Measurements from ENCODE around the gene PLAAT5.

The PLAAT5 gene

DNA sequence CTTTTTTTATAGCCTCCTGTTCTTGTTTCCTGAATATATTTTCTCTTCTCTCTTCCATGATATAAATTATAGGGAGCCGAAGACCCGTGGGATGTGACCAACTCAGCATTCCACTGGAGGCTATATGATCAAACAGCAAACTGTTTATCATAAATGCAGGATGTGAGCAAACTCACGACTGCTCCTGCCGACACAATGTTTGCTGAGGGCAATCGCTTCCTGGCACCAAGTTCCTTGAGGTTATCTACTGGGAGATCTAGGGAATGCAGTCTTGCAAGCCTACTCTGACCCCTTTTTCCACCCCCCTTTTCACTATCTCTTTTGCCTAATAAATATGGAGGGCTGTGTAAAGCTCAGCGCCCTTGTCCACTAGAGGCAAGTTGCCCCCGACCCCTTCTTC, 32.2 kb upstream of the PLAAT5 start:
- Mint-ChIP-seq H3K27me3 (no peaks in the 10 kb centered on the region), H3K4me3 (no peak overlapping the region), H3K9me3 (peaks cover 4% of the 10 kb centered on the region), H3K4me1 (peaks cover 13% of the 10 kb centered on the region), H3K27ac (no peak overlapping the region), H3K36me3 (no peaks in the 10 kb centered on the region)

DNA sequence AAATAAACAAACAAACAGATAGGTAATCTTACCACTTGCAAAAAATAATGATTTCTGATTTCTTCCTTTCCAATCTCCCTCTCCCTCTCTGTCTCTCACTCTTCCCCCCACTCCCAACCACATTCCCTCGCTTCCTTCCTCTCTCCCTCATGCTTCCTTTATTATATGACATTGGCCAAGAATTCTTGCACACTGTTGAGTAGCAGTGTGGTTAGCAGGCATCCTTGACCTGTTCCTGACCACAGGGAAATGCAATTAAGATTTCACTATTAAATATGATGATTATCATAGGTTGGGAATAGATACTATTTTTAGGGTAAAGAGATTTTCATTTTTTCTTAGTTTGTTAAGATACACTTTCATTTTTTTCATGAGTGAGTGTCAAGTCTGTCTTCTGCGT, 30.9 kb upstream of the PLAAT5 start:
- Mint-ChIP-seq H3K27ac (no peak overlapping the region), H3K36me3 (no peaks in the 10 kb centered on the region), H3K27me3 (no peaks in the 10 kb centered on the region), H3K4me3 (no peak overlapping the region), H3K4me1 (peaks cover 8% of the 10 kb centered on the region), H3K9me3 (peaks cover 4% of the 10 kb centered on the region)

DNA sequence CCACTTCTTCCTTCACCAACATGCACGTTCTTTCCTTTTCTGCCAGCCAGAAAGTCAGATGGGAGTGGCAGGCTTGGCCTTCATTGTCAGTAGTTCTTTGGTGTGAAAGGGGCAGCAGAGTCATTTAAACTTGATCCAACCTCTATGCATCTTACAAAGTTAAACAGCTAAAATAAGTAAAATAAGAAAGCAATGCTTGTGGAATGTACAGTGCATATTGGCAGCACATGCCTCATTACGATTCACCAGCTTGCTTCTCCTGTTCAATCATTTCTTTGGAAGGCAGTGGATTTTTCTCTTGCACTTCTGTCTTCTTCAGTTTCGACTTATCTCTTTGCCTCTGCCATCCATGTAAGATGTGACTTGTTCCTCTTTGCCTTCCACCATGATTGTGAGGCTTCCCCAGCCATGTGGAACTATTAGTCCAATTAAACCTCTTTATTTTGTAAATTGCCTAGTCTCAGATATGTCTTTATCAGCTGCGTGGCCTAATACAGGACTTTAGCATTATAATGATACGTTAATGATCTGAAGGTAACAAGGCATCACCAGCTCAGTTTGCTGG, 29.7 kb upstream of the PLAAT5 start:
- peaks cover 8% of the 10 kb centered on the region for H3K4me1 Mint-ChIP-seq
- no peaks in the 10 kb centered on the region for H3K27me3 Mint-ChIP-seq
- peaks cover 4% of the 10 kb centered on the region for H3K9me3 Mint-ChIP-seq
- H3K36me3 Mint-ChIP-seq: no peaks in the 10 kb centered on the region
- H3K27ac Mint-ChIP-seq: no peak overlapping the region
- no peak overlapping the region for H3K4me3 Mint-ChIP-seq

DNA sequence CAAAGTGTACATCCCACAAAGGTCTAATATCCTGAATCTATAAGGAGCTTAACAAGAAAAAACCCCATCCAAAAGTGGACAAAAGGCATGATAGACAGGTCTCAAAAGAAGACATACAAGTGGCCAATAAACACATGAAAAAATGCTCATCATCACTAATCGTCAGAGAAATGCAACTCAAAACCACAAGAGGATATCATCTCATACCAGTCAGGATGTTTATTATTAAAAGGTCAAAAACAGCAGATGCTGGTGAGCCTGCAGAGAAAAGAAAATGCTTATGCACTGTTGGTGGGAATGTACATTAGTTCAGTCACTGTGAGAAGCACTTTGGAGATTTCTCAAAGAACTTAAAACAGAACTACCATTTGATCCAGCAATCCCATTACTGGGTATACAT, 27.6 kb upstream of the PLAAT5 start:
- peaks cover 8% of the 10 kb centered on the region for H3K4me1 Mint-ChIP-seq
- H3K36me3 Mint-ChIP-seq: no peaks in the 10 kb centered on the region
- H3K4me3 Mint-ChIP-seq: no peak overlapping the region
- no peak overlapping the region for H3K27ac Mint-ChIP-seq
- no peaks in the 10 kb centered on the region for H3K9me3 Mint-ChIP-seq
- no peaks in the 10 kb centered on the region for H3K27me3 Mint-ChIP-seq

DNA sequence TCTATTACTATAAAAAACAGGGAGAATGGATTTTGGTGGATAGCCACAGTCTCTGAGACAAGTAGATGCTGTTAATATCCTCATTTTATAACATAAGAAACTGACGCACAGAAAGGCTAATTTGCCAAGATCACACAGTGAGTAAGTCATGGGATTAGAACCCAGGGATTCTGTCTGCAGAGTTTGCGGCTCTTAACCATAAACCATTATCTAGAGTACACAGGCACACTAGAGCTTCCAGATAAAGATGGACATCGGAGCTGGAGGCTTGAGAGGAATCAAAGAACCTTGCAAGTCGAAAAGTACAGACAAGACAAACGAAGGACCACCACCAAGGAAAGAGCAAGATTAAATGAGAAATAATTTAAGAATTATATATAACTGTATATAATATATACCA, 26.2 kb upstream of the PLAAT5 start:
- H3K4me1 Mint-ChIP-seq: peaks cover 8% of the 10 kb centered on the region
- H3K36me3 Mint-ChIP-seq: no peaks in the 10 kb centered on the region
- no peak overlapping the region for H3K27ac Mint-ChIP-seq
- H3K9me3 Mint-ChIP-seq: no peaks in the 10 kb centered on the region
- no peak overlapping the region for H3K4me3 Mint-ChIP-seq
- no peaks in the 10 kb centered on the region for H3K27me3 Mint-ChIP-seq

DNA sequence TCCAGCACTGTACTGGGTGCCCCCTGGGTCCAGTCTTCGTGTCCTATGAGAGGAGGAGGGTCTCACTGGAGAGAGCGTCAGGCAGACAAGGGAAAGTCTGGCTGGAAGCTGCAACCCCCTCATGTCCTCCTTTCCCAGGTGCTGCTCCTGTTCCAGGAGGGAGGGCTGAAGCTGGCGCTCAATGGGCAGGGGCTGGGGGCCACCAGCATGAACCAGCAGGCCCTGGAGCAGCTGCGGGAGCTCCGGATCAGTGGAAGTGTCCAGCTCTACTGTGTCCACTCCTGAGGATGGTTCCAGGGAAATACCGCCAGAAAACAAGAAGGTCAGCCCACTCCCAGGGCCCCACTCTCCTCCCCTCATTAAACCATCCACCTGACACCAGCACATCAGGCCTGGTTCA, 25.1 kb upstream of the PLAAT5 start:
- no peak overlapping the region for H3K27ac Mint-ChIP-seq
- H3K36me3 Mint-ChIP-seq: no peaks in the 10 kb centered on the region
- H3K27me3 Mint-ChIP-seq: no peaks in the 10 kb centered on the region
- H3K4me3 Mint-ChIP-seq: no peak overlapping the region
- H3K9me3 Mint-ChIP-seq: no peaks in the 10 kb centered on the region
- peaks cover 8% of the 10 kb centered on the region for H3K4me1 Mint-ChIP-seq

DNA sequence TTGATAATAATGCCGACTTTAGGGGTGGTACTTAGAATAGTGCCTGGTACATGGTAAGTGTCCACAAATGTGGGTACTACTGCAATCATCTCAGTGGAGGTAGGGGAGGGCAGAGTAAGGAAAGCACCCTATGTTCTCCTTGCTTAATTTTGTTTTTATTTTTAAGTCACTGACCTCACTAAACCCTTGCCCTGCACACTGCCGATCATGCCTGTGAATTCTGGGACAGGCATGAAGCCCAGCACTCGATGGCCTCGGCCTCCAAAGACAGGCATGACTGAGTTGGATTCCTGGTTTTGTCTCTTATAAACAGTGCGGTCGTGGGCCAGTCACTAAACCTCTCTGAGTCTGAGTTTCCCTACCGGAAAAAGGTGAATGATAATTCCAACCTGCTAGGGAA, 21.8 kb upstream of the PLAAT5 start:
- H3K9me3 Mint-ChIP-seq: no peaks in the 10 kb centered on the region
- H3K36me3 Mint-ChIP-seq: no peaks in the 10 kb centered on the region
- no peak overlapping the region for H3K4me3 Mint-ChIP-seq
- H3K27ac Mint-ChIP-seq: no peak overlapping the region
- no peaks in the 10 kb centered on the region for H3K4me1 Mint-ChIP-seq
- no peaks in the 10 kb centered on the region for H3K27me3 Mint-ChIP-seq

DNA sequence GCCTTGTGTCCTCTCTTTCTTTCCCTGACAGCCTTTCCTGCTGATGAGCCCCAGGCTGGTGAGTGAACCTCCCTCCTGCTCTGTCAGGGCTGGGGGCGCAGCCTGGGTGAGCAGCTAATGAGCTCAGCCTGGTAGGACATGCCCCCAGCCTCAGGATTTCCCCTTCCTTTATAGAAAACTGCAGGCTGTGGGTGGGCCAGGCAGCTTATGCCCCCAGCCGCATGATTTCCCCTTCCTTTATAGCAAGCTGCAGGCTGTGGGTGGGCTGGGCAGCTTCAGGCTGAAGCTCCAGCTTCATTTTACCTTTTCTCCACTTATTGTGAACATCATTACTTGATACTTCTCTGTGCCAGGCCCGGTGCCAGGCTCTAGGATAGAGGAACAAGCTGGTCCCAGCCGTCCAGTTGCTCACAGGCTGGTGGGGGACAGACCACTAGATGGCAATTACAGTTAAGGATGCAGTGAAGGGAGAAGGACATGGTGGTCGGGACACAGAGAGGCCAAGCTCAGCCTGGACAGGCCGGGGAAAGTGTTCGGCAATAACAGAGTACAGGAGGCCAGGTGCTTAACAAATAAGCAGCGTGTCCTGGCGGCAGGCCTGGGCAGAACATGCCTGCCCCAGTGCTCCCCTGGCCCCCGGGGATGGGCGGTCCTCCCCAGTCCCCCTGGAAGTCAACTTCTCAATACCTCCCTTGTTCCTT, 20.2 kb upstream of the PLAAT5 start:
- Mint-ChIP-seq H3K4me1 (no peaks in the 10 kb centered on the region), H3K27ac (no peak overlapping the region), H3K36me3 (no peaks in the 10 kb centered on the region), H3K27me3 (no peaks in the 10 kb centered on the region), H3K4me3 (no peak overlapping the region), H3K9me3 (no peaks in the 10 kb centered on the region)

DNA sequence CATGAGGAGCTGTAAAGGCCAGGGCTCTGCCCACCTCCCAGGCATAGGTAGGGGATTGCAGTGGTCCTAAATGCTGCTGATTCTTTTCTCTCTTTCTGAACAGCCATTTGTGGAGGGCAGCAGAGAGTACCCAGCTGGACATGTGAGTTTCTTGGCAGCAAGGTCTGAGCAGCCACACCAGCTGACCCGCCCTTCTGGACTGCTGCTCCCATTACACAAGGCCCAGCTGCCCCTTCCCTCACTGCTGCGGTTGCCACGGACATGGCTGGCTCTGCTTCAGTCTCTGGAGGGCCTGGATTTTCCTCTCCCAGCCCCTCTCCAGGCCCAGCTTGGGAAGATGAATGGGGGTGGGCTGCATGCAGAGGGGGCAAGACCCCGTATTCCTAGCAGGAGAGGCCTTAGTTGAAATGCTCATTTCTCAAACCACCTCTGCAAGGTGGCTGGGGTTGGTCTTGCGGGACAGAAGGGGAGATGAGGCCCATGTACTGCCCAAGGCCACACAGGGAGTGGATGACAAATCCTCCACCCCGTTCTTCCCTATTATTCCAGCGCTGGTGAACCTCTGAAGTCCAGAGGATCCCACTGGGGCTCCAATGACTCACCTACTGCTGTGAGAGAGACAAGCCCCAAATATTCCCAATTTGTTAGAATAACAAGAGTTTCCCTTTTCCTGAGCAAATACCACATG, 19.5 kb upstream of the PLAAT5 start:
- Mint-ChIP-seq H3K27me3 (no peaks in the 10 kb centered on the region), H3K36me3 (no peaks in the 10 kb centered on the region), H3K27ac (no peak overlapping the region), H3K4me1 (no peaks in the 10 kb centered on the region), H3K4me3 (no peak overlapping the region), H3K9me3 (no peaks in the 10 kb centered on the region)

DNA sequence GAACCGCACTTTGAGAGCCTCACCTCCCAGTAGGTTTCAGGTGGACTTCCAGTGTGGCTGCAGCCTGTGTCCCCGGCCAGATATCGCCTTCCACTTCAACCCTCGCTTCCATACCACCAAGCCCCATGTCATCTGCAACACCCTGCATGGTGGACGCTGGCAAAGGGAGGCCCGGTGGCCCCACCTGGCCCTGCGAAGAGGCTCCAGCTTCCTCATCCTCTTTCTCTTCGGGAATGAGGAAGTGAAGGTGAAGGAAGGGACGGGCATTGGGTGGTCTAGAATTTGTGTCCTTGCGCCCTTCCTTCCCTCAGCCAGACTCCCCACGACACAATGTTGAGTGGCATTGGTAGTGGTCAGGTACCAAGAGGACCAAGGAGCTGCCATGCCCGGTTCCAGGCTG, 17.8 kb upstream of the PLAAT5 start:
- Mint-ChIP-seq H3K4me3 (no peak overlapping the region), H3K4me1 (no peaks in the 10 kb centered on the region), H3K27me3 (no peaks in the 10 kb centered on the region), H3K36me3 (no peaks in the 10 kb centered on the region), H3K27ac (no peak overlapping the region), H3K9me3 (no peaks in the 10 kb centered on the region)

DNA sequence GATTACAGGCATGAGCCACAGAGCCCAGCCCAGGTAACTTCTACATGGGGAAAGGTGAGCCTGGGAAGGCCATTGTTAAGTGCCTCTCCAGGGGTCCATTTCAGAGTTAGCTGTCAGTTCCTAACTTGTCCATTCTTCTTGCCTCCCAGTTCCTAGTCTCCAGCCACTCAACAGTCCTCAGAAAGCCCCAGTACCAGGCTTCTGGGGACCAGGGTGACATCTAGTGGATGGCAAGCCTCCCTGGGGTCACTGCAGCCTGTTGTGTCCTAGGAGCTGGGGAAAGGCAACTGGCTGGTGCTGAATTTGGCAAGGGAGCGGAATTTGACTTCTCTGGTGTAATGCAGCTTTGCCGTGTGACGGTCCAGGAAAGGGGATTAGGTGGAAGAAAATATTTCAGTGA, 17.0 kb upstream of the PLAAT5 start:
- H3K9me3 Mint-ChIP-seq: no peaks in the 10 kb centered on the region
- H3K36me3 Mint-ChIP-seq: no peaks in the 10 kb centered on the region
- H3K4me3 Mint-ChIP-seq: no peak overlapping the region
- peaks cover 4% of the 10 kb centered on the region for H3K4me1 Mint-ChIP-seq
- H3K27me3 Mint-ChIP-seq: no peaks in the 10 kb centered on the region
- no peak overlapping the region for H3K27ac Mint-ChIP-seq

DNA sequence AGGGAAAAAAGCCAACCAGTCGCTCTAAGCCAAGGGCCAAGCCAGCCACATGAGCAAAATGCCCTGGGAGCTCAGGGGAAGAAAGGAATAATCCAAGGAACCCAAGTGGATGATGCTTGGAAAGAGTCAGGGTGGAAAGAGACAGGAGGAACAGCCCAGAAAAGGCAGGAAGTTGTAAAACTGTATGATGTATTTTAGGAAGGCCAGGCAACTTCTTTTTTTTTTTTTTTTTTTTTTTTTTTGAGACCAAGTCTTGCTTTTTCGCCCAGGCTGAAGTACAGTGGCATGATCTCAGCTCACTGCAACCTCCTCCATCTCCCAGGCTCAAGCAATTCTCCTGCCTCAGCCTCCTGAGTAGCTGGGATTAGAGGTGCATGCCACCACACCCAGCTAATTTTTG, 16.5 kb upstream of the PLAAT5 start:
- Mint-ChIP-seq H3K4me3 (no peak overlapping the region), H3K27ac (no peak overlapping the region), H3K4me1 (peaks cover 9% of the 10 kb centered on the region), H3K36me3 (no peaks in the 10 kb centered on the region), H3K27me3 (no peaks in the 10 kb centered on the region), H3K9me3 (no peaks in the 10 kb centered on the region)

DNA sequence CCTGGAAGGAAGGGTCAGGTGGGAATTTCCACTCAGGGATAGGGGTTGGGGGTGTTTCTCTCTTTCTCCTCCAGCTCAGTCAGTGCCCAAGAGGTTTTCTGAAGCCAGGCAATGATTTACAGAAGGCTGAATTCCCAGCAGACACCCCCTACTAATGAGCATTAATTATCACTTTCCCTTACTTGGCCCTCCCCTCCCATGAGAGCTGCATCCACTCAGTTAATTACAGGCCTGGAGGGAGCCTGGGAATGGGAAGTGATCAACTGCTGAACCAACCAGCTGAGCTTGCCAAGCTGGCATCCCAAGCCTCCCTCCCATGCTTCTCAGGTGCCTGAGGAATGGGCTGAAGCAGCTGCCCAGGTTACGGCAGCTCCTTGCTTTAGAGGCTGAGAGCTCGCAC, 15.9 kb upstream of the PLAAT5 start:
- peaks cover 16% of the 10 kb centered on the region for H3K4me1 Mint-ChIP-seq
- H3K4me3 Mint-ChIP-seq: no peak overlapping the region
- H3K9me3 Mint-ChIP-seq: no peaks in the 10 kb centered on the region
- H3K36me3 Mint-ChIP-seq: peaks cover 2% of the 10 kb centered on the region
- H3K27me3 Mint-ChIP-seq: no peaks in the 10 kb centered on the region
- no peak overlapping the region for H3K27ac Mint-ChIP-seq

DNA sequence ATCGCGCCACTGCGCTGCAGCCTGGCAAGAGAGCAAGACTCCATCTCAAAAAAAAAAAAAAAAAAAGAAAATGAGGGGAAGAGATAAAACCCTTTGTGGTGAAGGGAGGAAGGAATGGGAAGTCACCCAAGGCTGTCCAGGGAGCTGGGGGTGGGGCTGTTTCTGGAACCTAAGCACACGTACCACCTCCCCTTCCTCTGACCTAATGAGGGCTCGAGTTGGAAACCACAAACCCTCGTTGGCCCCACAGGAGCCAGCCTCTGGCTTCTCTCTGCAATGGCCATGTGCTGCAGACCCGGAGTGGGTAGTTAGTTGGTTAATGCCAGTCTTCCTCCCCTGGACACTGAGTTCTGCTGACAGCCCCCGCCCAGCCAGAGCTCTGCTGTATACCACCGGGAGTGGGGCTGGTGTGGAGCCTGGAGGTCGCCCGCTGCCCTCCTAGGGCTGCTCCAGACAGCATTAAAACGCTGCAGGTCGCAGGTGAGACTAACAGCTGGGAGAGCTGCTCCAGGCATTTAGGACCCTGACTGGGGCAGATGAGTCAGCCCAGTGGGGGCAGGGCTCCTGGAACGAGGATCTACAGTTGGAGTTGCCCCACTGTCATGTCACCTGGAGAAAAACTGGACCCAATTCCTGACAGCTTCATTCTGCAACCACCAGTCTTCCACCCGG, 15.0 kb upstream of the PLAAT5 start, which contains the start of gene LGALS12:
TSS of gene LGALS12 (plus strand) at position 228 of the 672 bp plus-strand sequence. CDS start at position 603, 375 bp downstream.
- H3K4me3 Mint-ChIP-seq: no peak within 1 kb of the TSS
- H3K36me3 Mint-ChIP-seq: peaks cover 2% of the 10 kb centered on the region
- H3K9me3 Mint-ChIP-seq: no peaks in the 10 kb centered on the region
- H3K27me3 Mint-ChIP-seq: no peaks in the 10 kb centered on the region
- H3K27ac Mint-ChIP-seq: no peak within 1 kb of the TSS
- H3K4me1 Mint-ChIP-seq: peaks cover 17% of the 10 kb centered on the region

DNA sequence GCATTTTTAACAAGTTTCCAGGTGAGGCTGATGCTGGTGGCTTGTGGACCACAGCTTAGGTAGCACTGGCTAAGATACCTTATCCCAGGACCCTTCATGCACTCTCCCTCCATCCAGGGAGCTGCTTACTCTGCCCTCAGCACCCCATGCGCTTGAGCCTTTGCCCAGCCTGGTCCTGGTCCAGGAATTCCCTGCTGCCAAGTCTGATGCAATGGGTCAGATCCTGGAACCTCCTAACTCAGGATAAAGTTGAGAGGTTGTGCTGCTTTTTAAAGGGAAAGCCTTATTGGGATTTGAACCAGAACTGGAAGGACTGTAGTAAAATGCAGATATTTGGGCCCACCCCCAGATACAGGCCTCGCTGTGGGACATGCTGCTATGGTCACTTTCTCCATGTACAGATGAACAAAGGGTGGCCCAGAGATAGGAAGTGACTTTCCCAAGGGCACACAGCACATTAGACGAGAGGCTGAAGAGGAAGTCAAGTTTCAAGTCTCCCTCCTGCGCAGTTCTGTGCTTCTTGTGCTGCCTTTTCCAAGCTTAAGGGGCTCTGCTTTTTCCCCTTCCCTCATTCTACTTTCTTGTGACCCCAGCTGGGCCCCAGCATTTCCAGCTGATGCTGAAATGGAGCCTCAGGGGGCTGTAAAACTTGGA, 14.1 kb upstream of the PLAAT5 start:
- no peak overlapping the region for H3K27ac Mint-ChIP-seq
- peaks cover 17% of the 10 kb centered on the region for H3K4me1 Mint-ChIP-seq
- H3K36me3 Mint-ChIP-seq: peaks cover 5% of the 10 kb centered on the region
- no peaks in the 10 kb centered on the region for H3K9me3 Mint-ChIP-seq
- H3K4me3 Mint-ChIP-seq: no peak overlapping the region
- H3K27me3 Mint-ChIP-seq: no peaks in the 10 kb centered on the region
